Liver (tissue), 9 donors: ENCODE results near the gene DPY19L3. TPM values are rescaled to one million over a fixed set of nuclear protein-coding genes. Genes with fewer than 3 reads are reported as not detected.

Source experiments
- DNase-seq: peaks from one replicate; pipeline ENCODE4 v3.0.0-alpha.2; 2017; ENCODE audit warnings: low spot score
- H3K27ac ChIP-seq, 2 donors: one replicate each; pipeline ENCODE4 v1.7.0; 2013; ENCODE audit warnings: inconsistent platforms in 2 of 2, low read length in 2 of 2, control low read depth in 1 of 2, low read depth in 1 of 2, mild to moderate bottlenecking in 1 of 2
- H3K27me3 ChIP-seq, 4 donors: one replicate each; pipeline versions ENCODE4 v1.6.1 to v1.7.0; 2013; ENCODE audit warnings: low read length in 3 of 4, inconsistent platforms in 1 of 4, mild to moderate bottlenecking in 1 of 4, moderate library complexity in 1 of 4; ENCODE audit not compliant: control insufficient read depth in 4 of 4, insufficient read depth in 4 of 4
- H3K36me3 ChIP-seq, 4 donors: one replicate each; pipeline versions ENCODE4 v1.6.1 to v1.7.0; 2013; ENCODE audit warnings: low read length in 3 of 4, mild to moderate bottlenecking in 3 of 4, low read depth in 1 of 4, moderate library complexity in 1 of 4; ENCODE audit not compliant: control insufficient read depth in 4 of 4, insufficient read depth in 3 of 4
- H3K4me1 ChIP-seq, 4 donors: one replicate each; pipeline versions ENCODE4 v1.6.1 to v1.7.0; 2013; ENCODE audit warnings: low read length in 3 of 4, mild to moderate bottlenecking in 3 of 4, moderate library complexity in 1 of 4; ENCODE audit not compliant: control insufficient read depth in 4 of 4, insufficient read depth in 4 of 4
- H3K4me3 ChIP-seq, 3 donors: one replicate each; pipeline versions ENCODE4 v1.6.1 to v1.7.0; 2013; ENCODE audit warnings: low read length in 3 of 3, control low read depth in 1 of 3, low read depth in 1 of 3, mild to moderate bottlenecking in 1 of 3
- H3K9ac ChIP-seq, 2 donors: one replicate each; pipeline ENCODE4 v1.7.0; 2013; ENCODE audit warnings: low read length in 2 of 2, mild to moderate bottlenecking in 2 of 2, moderate library complexity in 2 of 2, control low read depth in 1 of 2, low read depth in 1 of 2
- H3K9me3 ChIP-seq, 4 donors: one replicate each; pipeline versions ENCODE4 v1.6.1 to v1.7.0; 2013; ENCODE audit warnings: low read length in 3 of 4; ENCODE audit not compliant: control insufficient read depth in 4 of 4
- ATF3 ChIP-seq: IDR thresholded peaks from 2 replicates; pipeline ENCODE4 v1.6.1; 2016; ENCODE audit warnings: antibody characterized with exemption
- CTCF ChIP-seq: fragments of 150-350 bp; IDR thresholded peaks from 2 replicates; pipeline ENCODE4 v1.5.1; 2017; ENCODE audit warnings: improper control_type of control experiment, low read depth, low read length; ENCODE audit not compliant: missing input control
- EGR1 ChIP-seq, 2 donors: IDR thresholded peaks; 2 replicates each; pipeline ENCODE4 v1.6.1; 2016 to 2018; ENCODE audit warnings: antibody characterized with exemption in 2 of 2, low read depth in 2 of 2
- FOXA1 ChIP-seq: IDR thresholded peaks from 2 replicates; pipeline ENCODE4 v1.6.1; 2016; ENCODE audit warnings: antibody characterized with exemption
- FOXA2 ChIP-seq: IDR thresholded peaks from 2 replicates; pipeline ENCODE4 v1.6.1; 2016; ENCODE audit warnings: antibody characterized with exemption
- GABPA ChIP-seq, 2 donors: IDR thresholded peaks in 1 of 2; conservative IDR thresholded peaks in 1 of 2; 2 replicates each; pipeline ENCODE4 v1.6.1; 2016; ENCODE audit warnings: antibody characterized with exemption in 2 of 2, mild to moderate bottlenecking in 1 of 2, moderate library complexity in 1 of 2
- HNF4A ChIP-seq, 2 donors: conservative IDR thresholded peaks; 2 replicates each; pipeline ENCODE4 v1.6.1; 2016; ENCODE audit warnings: antibody characterized with exemption in 2 of 2, mild to moderate bottlenecking in 2 of 2
- HNF4G ChIP-seq: IDR thresholded peaks from 2 replicates; pipeline ENCODE4 v1.6.1; 2016; ENCODE audit warnings: antibody characterized with exemption
- JUND ChIP-seq, 2 donors: IDR thresholded peaks; 2 replicates each; pipeline ENCODE4 v1.6.1; 2016; ENCODE audit warnings: antibody characterized with exemption in 2 of 2
- NR2F2 ChIP-seq: IDR thresholded peaks from 2 replicates; pipeline ENCODE4 v1.6.1; 2016; ENCODE audit warnings: antibody characterized with exemption
- RXRA ChIP-seq, 2 donors: IDR thresholded peaks; 2 replicates each; pipeline ENCODE4 v1.6.1; 2017 to 2018; ENCODE audit warnings: antibody characterized with exemption in 2 of 2, mild to moderate bottlenecking in 1 of 2
- SP1 ChIP-seq: IDR thresholded peaks from 2 replicates; pipeline ENCODE4 v1.6.1; 2018; ENCODE audit warnings: antibody characterized with exemption, mild to moderate bottlenecking
- TAF1 ChIP-seq: conservative IDR thresholded peaks from 2 replicates; pipeline ENCODE4 v1.6.1; 2016; ENCODE audit warnings: antibody characterized with exemption, mild to moderate bottlenecking
- YY1 ChIP-seq: IDR thresholded peaks from 2 replicates; pipeline ENCODE4 v1.6.1; 2016; ENCODE audit warnings: antibody characterized with exemption, mild to moderate bottlenecking
- ZBTB33 ChIP-seq: IDR thresholded peaks from 2 replicates; pipeline ENCODE4 v1.6.1; 2016; ENCODE audit warnings: antibody characterized with exemption
- WGBS: extraction: QIAGEN DNeasy Blood & Tissue Kit; methylation state at CpG from one replicate; pipeline ENCODE4 v1.1.7; 2013; 5-methylcytosine and 5-hydroxymethylcytosine counted together
- polyA plus RNA-seq, 2 donors: library from polyadenylated mRNA; stranded (reverse) in 1 of 2; unstranded in 1 of 2; fragments of 200-250 nt in 1 of 2; fragments of >200 nt in 1 of 2; fragmentation: Nextera tagmentation in 1 of 2; extraction: Ambion mirVana in 1 of 2; gene quantifications; one replicate each; pipeline versions ENCODE4 v1.2.1 to v1.2.3, GENCODE V29; 2013 to 2015
- total RNA-seq, 2 donors: library from RNA; depleted of rRNA; stranded (reverse); fragments of >200 nt; gene quantifications; one replicate each; pipeline ENCODE4 v1.2.3, GENCODE V29; 2014
- TF ChIP-seq, protein P1 (sequence below): IDR thresholded peaks from 2 replicates; pipeline ENCODE4 v1.6.1; 2016; ENCODE audit warnings: antibody characterized with exemption
- TF ChIP-seq, protein P2 (sequence below): IDR thresholded peaks from 2 replicates; pipeline ENCODE4 v1.6.1; 2016; ENCODE audit warnings: antibody characterized with exemption, mild to moderate bottlenecking
- donor health status: healthy.
- donor health status: healthy.
- donor health status: healthy.
- donor health status: healthy.
- donor health status: healthy.

Gene DPY19L3
- total and polyA plus RNA-seq, 4 donors, result 2.7 to 13.0 (median 7.4) TPM

- 100% methylated on average over 2 of the region's 2 CpGs for WGBS
- no peak overlapping the region for H3K27ac ChIP-seq
- no peaks in the 10 kb centered on the region for H3K9me3 ChIP-seq
- no peak overlapping the region for H3K4me3 ChIP-seq
- no peak overlapping the region for H3K9ac ChIP-seq
- no peaks in the 10 kb centered on the region for H3K4me1 ChIP-seq
- DNase-seq, result no peak
- no peak for TF ChIP-seq FOXA2
- no peak for TF ChIP-seq TAF1
- no peak for TF ChIP-seq JUND (IDR thresholded peaks at IDR 0.05)
- TF ChIP-seq HNF4A (conservative IDR thresholded peaks at IDR 0.05), result no peak
- no peak for TF ChIP-seq YY1
- TF ChIP-seq, protein P1, sequence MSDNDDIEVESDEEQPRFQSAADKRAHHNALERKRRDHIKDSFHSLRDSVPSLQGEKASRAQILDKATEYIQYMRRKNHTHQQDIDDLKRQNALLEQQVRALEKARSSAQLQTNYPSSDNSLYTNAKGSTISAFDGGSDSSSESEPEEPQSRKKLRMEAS, result no peak
- no peak for TF ChIP-seq ZBTB33
- TF ChIP-seq CTCF, result no peak
- H3K36me3 ChIP-seq, result peaks cover 0 to 7% (median 2%) of the 10 kb centered on the region in 4 donors
- no peaks in the 10 kb centered on the region for H3K27me3 ChIP-seq
Measured at GRCh38 chr19:32438751-32439150, 33.2 kb downstream of the DPY19L3 start.

GRCh38 chr19:32442650-32443049 lies 37.1 kb downstream of the DPY19L3 start:
- Histone ChIP-seq H3K4me3 (no peak overlapping the region), H3K4me1 (no peaks in the 10 kb centered on the region), H3K27me3 (no peaks in the 10 kb centered on the region), H3K36me3 (peaks cover 0 to 2% (median 0%) of the 10 kb centered on the region in 4 donors), H3K9me3 (no peaks in the 10 kb centered on the region), H3K27ac (no peak overlapping the region), H3K9ac (no peak overlapping the region)
- DNase-seq, result no peak
- TF ChIP-seq EGR1 (IDR thresholded peaks at IDR 0.05; ENCODE audit: low read depth in 2 of 2) (no peak), ZBTB33 (no peak), GABPA (IDR thresholded peaks at IDR 0.05 in 1 of 2, conservative IDR thresholded peaks at IDR 0.05 in 1 of 2) (no peak), HNF4G (no peak), RXRA (IDR thresholded peaks at IDR 0.05) (no peak), FOXA1 (no peak), TAF1 (no peak), ATF3 (no peak), FOXA2 (no peak), HNF4A (conservative IDR thresholded peaks at IDR 0.05) (no peak), YY1 (no peak), SP1 (no peak), CTCF (no peak), JUND (IDR thresholded peaks at IDR 0.05) (no peak), NR2F2 (no peak)
- TF ChIP-seq, protein P2, sequence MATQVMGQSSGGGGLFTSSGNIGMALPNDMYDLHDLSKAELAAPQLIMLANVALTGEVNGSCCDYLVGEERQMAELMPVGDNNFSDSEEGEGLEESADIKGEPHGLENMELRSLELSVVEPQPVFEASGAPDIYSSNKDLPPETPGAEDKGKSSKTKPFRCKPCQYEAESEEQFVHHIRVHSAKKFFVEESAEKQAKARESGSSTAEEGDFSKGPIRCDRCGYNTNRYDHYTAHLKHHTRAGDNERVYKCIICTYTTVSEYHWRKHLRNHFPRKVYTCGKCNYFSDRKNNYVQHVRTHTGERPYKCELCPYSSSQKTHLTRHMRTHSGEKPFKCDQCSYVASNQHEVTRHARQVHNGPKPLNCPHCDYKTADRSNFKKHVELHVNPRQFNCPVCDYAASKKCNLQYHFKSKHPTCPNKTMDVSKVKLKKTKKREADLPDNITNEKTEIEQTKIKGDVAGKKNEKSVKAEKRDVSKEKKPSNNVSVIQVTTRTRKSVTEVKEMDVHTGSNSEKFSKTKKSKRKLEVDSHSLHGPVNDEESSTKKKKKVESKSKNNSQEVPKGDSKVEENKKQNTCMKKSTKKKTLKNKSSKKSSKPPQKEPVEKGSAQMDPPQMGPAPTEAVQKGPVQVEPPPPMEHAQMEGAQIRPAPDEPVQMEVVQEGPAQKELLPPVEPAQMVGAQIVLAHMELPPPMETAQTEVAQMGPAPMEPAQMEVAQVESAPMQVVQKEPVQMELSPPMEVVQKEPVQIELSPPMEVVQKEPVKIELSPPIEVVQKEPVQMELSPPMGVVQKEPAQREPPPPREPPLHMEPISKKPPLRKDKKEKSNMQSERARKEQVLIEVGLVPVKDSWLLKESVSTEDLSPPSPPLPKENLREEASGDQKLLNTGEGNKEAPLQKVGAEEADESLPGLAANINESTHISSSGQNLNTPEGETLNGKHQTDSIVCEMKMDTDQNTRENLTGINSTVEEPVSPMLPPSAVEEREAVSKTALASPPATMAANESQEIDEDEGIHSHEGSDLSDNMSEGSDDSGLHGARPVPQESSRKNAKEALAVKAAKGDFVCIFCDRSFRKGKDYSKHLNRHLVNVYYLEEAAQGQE, result no peak
- TF ChIP-seq, protein P1, result no peak
- WGBS, result 98% methylated on average over 1 of the region's 1 CpG
